H1 (cell line): ENCODE data around the gene FOSL1. TPM values are rescaled to one million over a fixed set of nuclear protein-coding genes. Genes with fewer than 3 reads are reported as not detected.

Experiments used
- CHD7 ChIP-seq: fragments of 300-600 bp; sonication (generic); IDR thresholded peaks from 2 replicates; pipeline ENCODE4 v1.7.1; 2012; ENCODE audit warnings: low read length, moderate library complexity, mild to moderate bottlenecking, inconsistent platforms; ENCODE audit not compliant: insufficient replicate concordance
- RAD21 ChIP-seq, 2 experiments: IDR thresholded peaks in 1 of 2; conservative IDR thresholded peaks in 1 of 2; 2 replicates each; pipeline ENCODE4 v1.6.1; 2011; ENCODE audit warnings: low read depth in 2 of 2, low read length in 2 of 2, improper control_type of control experiment in 1 of 2, inconsistent platforms in 1 of 2, mild to moderate bottlenecking in 1 of 2, moderate library complexity in 1 of 2
- polyA plus RNA-seq, 7 experiments: library from polyadenylated mRNA; depleted of rRNA in 3 of 7; stranded (reverse) in 5 of 7; unstranded in 2 of 7; fragments of >200 nt in 5 of 7; fragments of 200-250 nt in 2 of 7; gene quantifications; 1 replicate in 5 of 7; 2 replicates in 1 of 7; 4 replicates in 1 of 7; pipeline versions ENCODE4 v1.2.1 to v1.2.3, GENCODE V29; 2011 to 2013; ENCODE audit warnings: missing spikeins in 2 of 7, mixed read lengths in 2 of 7
- total RNA-seq: library from RNA; stranded (reverse); fragmentation: NEBNext Ultra II Directional; extraction: Animal tissue kit (Norgen Biotek cat#: 25700); gene quantifications from 2 replicates; pipeline ENCODE4 v1.2.1, GENCODE V29; 2021

Gene FOSL1
- total and polyA plus RNA-seq, 2 of the 8 experiments (the other 6 are each of a cell fraction or from before 2014, with no cell fraction given): 6.3 to 7.2 TPM

- TF ChIP-seq CHD7 (no peak), RAD21 (IDR thresholded peaks at IDR 0.05 in 1 of 2, conservative IDR thresholded peaks at IDR 0.05 in 1 of 2; ENCODE audit: low read depth in 2 of 2, low read length in 2 of 2) (no peak)
These were observed 44.6 kb upstream of the FOSL1 start (continued) for GRCh38 chr11:65944767-65945166.
